ENCODE measurements around the gene PTPRT. TPM values are rescaled to one million over a fixed set of nuclear protein-coding genes. Genes with fewer than 3 reads are reported as not detected.

The PTPRT gene
- total RNA-seq, 4 donors from 2014 or later: under 0.01 to 2.1 TPM; not detected in 2

DNA sequence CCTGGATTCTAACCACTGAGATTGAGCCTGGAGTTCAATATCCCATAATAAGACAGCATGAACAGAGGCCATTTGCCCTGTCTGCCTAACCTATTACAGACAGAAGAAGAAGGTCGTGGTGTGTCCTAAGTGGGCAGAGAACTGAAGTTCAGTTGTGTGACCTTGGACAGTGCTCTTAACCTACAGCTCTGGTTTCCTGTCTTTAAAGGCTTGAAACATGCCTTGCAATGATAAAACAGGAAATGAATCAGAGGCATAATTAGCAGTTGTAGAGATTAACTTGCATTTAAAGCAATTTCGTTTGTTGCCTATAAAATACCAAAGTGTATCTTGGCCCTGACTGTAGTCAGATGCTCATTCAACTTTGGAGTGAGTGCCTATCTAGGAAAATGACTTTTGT lies 1064.3 kb downstream of the PTPRT start:
- Histone ChIP-seq H3K9me3 (no peaks in the 10 kb centered on the region), H3K36me3 (no peaks in the 10 kb centered on the region), H3K4me3 (no peak overlapping the region), H3K27me3 (no peaks in the 10 kb centered on the region), H3K4me1 (no peaks in the 10 kb centered on the region), H3K27ac (no peak overlapping the region)
- intact Hi-C loops (cut with DNase I; ENCODE audit: low total_unique reads): no loop called here
- DNase-seq: no peak
- TF ChIP-seq CTCF (IDR thresholded peaks at IDR 0.05) (no peak), POLR2A (IDR thresholded peaks at IDR 0.05) (no peak)

- intact Hi-C loops (cut with DNase I; ENCODE audit: low total_unique reads): no loop called here
- H3K36me3 ChIP-seq: no peaks in the 10 kb centered on the region
- H3K27me3 ChIP-seq: no peaks in the 10 kb centered on the region
- no peak overlapping the region for H3K4me3 ChIP-seq
- no peak overlapping the region for H3K27ac ChIP-seq
- no peak for TF ChIP-seq POLR2A (IDR thresholded peaks at IDR 0.05)
- TF ChIP-seq CTCF (IDR thresholded peaks at IDR 0.05): no peak
- no peak for DNase-seq
- no peaks in the 10 kb centered on the region for H3K4me1 ChIP-seq
- no peaks in the 10 kb centered on the region for H3K9me3 ChIP-seq
Observed at GRCh38 chr20:42123981-42124473, 1065.7 kb downstream of the PTPRT start.

DNA sequence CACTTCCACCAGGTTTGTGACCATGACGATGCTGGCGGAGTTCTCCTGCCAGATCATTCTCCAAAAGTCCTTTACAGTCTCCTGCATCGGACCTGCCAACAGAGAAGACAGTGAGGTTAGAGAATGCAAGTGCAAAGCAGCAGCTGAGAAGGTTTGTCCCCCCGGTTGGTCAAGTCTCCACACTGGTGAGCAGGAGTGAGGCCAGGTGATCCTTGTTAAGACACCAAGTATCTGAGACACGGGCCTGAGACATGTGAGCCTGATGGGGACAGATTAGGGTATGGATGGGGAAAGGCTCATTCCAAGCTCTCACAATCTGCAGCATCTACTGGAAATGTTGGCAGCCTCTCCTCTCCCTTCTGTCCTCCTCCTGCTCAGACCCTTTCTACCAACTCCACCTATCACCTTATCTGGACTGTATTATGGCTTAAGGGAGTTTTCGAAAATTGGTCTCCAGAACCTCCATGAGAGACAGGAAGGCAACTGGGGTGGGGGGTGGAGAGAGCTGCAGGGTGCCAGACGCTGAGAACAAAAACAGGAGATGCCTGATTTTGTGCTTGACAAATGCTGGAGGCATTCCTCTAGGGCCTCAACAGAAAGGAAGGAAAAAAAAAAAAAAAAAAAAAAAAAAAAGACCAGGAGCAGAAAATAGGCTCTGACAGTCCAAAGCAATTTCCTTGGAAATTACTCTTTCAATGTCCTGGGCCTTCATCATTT lies 1071.1 kb downstream of the PTPRT start:
- Histone ChIP-seq H3K27me3 (no peaks in the 10 kb centered on the region), H3K36me3 (no peaks in the 10 kb centered on the region), H3K4me1 (no peaks in the 10 kb centered on the region), H3K27ac (no peak overlapping the region), H3K4me3 (no peak overlapping the region), H3K9me3 (no peaks in the 10 kb centered on the region)
- no peak for DNase-seq
- no peak for TF ChIP-seq POLR2A (IDR thresholded peaks at IDR 0.05)
- no peak for TF ChIP-seq CTCF (IDR thresholded peaks at IDR 0.05)
- intact Hi-C loops (cut with DNase I; ENCODE audit: low total_unique reads): no loop called here

GRCh38 chr20:42118001-42118400 lies 1071.7 kb downstream of the PTPRT start:
- no peak overlapping the region for H3K27ac ChIP-seq
- no peaks in the 10 kb centered on the region for H3K36me3 ChIP-seq
- intact Hi-C loops (cut with DNase I; ENCODE audit: low total_unique reads): no loop called here
- TF ChIP-seq CTCF (IDR thresholded peaks at IDR 0.05): no peak
- TF ChIP-seq POLR2A (IDR thresholded peaks at IDR 0.05): no peak
- no peaks in the 10 kb centered on the region for H3K9me3 ChIP-seq
- no peak overlapping the region for H3K4me3 ChIP-seq
- H3K4me1 ChIP-seq: no peaks in the 10 kb centered on the region
- no peaks in the 10 kb centered on the region for H3K27me3 ChIP-seq
- no peak for DNase-seq

- no peaks in the 10 kb centered on the region for H3K4me1 ChIP-seq
- H3K36me3 ChIP-seq: no peaks in the 10 kb centered on the region
- no peak overlapping the region for H3K27ac ChIP-seq
- no peaks in the 10 kb centered on the region for H3K27me3 ChIP-seq
- intact Hi-C loops (cut with DNase I; ENCODE audit: low total_unique reads): no loop called here
- no peaks in the 10 kb centered on the region for H3K9me3 ChIP-seq
- TF ChIP-seq CTCF (IDR thresholded peaks at IDR 0.05) (no peak), POLR2A (IDR thresholded peaks at IDR 0.05) (no peak)
- DNase-seq: no peak
- H3K4me3 ChIP-seq: no peak overlapping the region
Observed at GRCh38 chr20:42113236-42113635, 1076.5 kb downstream of the PTPRT start.

Data from uterus (tissue), 4 donors.